A172 (cell line): ENCODE measurements around the gene EIF2D. TPM values are rescaled to one million over a fixed set of nuclear protein-coding genes. Genes with fewer than 3 reads are reported as not detected.
"Not testable (repeated sequence)": the region's sequence is repeated elsewhere in the genome, so short reads cannot be mapped to it uniquely, and the experiment has no call there.

Source experiments
- DNase-seq: peaks from one replicate; pipeline ENCODE4 v3.0.0-alpha.2; 2015; ENCODE audit warnings: low spot score
- total RNA-seq: library from RNA; depleted of rRNA; stranded (reverse); fragments of >200 nt; shearing (Covaris generic); gene quantifications from 2 replicates; pipeline ENCODE4 v1.2.3, GENCODE V29; 2014; rRNA removed

EIF2D gene
- 53.6 and 54.7 TPM in 2 replicates for total RNA-seq

GRCh38 chr1:206612129-206612876, at the start of gene EIF2D:
Gene EIF2D (minus strand): TSS chr1:206612465. CDS start chr1:206612342, 123 bp downstream.
- peak; percentile 96 for DNase-seq

GRCh38 chr1:206661161-206661820, 49.0 kb upstream of the EIF2D start:
- DNase-seq, result no peak

- no peak for DNase-seq
Observed at GRCh38 chr1:206660136-206660535, 47.9 kb upstream of the EIF2D start.

GRCh38 chr1:206658981-206659273, 46.7 kb upstream of the EIF2D start:
- DNase-seq, result no peak

GRCh38 chr1:206658264-206658980, 46.2 kb upstream of the EIF2D start:
- no peak for DNase-seq

GRCh38 chr1:206657751-206658150, 45.5 kb upstream of the EIF2D start:
- no peak for DNase-seq

- no peak for DNase-seq
Observed at GRCh38 chr1:206656936-206657335, 44.7 kb upstream of the EIF2D start.

GRCh38 chr1:206655471-206655882, 43.2 kb upstream of the EIF2D start:
- DNase-seq, result no peak

GRCh38 chr1:206654828-206655227, 42.6 kb upstream of the EIF2D start:
- DNase-seq, result no peak

- DNase-seq, result no peak
Observed at GRCh38 chr1:206653715-206654459, 41.6 kb upstream of the EIF2D start.

- no peak for DNase-seq
Observed at GRCh38 chr1:206651958-206652890, 40.0 kb upstream of the EIF2D start.

GRCh38 chr1:206651014-206651413, 38.7 kb upstream of the EIF2D start:
- no peak for DNase-seq

GRCh38 chr1:206649261-206649921, 37.1 kb upstream of the EIF2D start:
- DNase-seq, result no peak

- no peak for DNase-seq
Observed at GRCh38 chr1:206647224-206647623, 35.0 kb upstream of the EIF2D start.

GRCh38 chr1:206646504-206646903, 34.2 kb upstream of the EIF2D start:
- no peak for DNase-seq

- DNase-seq, result no peak
Observed at GRCh38 chr1:206643118-206643698, 30.9 kb upstream of the EIF2D start.

- DNase-seq, result not testable (repeated sequence)
Observed at GRCh38 chr1:206642074-206642473, 29.8 kb upstream of the EIF2D start.

- DNase-seq, result no peak
Observed at GRCh38 chr1:206637605-206638004, 25.3 kb upstream of the EIF2D start.

- DNase-seq, result no peak
Observed at GRCh38 chr1:206636671-206637070, 24.4 kb upstream of the EIF2D start.

GRCh38 chr1:206635978-206636345, 23.7 kb upstream of the EIF2D start:
- peak; percentile 36 for DNase-seq
